Lower leg skin (tissue), 3 donors: ENCODE results near the gene ACTR3.

Source experiments
- POLR2A ChIP-seq, 2 donors: fragments of 450-650 bp; IDR thresholded peaks; one replicate each; pipeline ENCODE4 v1.6.1; 2016 to 2017; ENCODE audit warnings: antibody characterized with exemption in 2 of 2, mild to moderate bottlenecking in 1 of 2, moderate library complexity in 1 of 2
- TF ChIP-seq, protein P1 (sequence below), 3 donors: fragments of 450-650 bp; IDR thresholded peaks; one replicate each; pipeline ENCODE4 v1.5.1; 2016; ENCODE audit warnings: antibody characterized with exemption in 3 of 3, mild to moderate bottlenecking in 3 of 3, moderate library complexity in 2 of 3

DNA sequence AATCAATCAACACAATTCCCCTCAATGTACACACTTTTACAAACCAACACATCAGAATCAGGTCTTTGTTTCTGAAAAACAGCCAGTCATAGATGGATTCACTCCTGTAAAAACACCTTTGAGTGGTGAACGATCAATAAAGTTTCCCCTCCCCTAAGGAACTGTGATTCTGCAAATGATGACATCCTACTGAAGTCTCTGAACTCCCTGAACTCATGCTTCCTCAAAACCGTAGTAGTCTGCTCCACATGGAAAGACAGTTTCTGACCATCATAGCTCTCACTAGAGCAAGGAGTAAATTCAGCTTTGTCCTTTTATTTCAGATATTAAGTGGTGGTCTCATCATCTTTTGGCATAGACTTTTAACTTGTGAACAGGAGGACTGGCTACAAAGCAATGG, 43.5 kb upstream of the ACTR3 start:
- TF ChIP-seq, protein P1, sequence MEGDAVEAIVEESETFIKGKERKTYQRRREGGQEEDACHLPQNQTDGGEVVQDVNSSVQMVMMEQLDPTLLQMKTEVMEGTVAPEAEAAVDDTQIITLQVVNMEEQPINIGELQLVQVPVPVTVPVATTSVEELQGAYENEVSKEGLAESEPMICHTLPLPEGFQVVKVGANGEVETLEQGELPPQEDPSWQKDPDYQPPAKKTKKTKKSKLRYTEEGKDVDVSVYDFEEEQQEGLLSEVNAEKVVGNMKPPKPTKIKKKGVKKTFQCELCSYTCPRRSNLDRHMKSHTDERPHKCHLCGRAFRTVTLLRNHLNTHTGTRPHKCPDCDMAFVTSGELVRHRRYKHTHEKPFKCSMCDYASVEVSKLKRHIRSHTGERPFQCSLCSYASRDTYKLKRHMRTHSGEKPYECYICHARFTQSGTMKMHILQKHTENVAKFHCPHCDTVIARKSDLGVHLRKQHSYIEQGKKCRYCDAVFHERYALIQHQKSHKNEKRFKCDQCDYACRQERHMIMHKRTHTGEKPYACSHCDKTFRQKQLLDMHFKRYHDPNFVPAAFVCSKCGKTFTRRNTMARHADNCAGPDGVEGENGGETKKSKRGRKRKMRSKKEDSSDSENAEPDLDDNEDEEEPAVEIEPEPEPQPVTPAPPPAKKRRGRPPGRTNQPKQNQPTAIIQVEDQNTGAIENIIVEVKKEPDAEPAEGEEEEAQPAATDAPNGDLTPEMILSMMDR (IDR thresholded peaks at IDR 0.05) = no peak
- no peak for TF ChIP-seq POLR2A (IDR thresholded peaks at IDR 0.05)
